ENCODE results near the gene SLC39A11. TPM values are rescaled to one million over a fixed set of nuclear protein-coding genes. Genes with fewer than 3 reads are reported as not detected.

The SLC39A11 gene
- total RNA-seq, 1 donor from 2014 or later: 13.2 TPM

GRCh38 chr17:72954579-72954978 is 137.9 kb downstream of the SLC39A11 start:
- peaks cover 2% of the 10 kb centered on the region for H3K27me3 Mint-ChIP-seq (ENCODE audit: unreplicated experiment)
- no peaks in the 10 kb centered on the region for H3K4me1 Mint-ChIP-seq (ENCODE audit: unreplicated experiment)
- no peaks in the 10 kb centered on the region for H3K36me3 Mint-ChIP-seq (ENCODE audit: low read depth, unreplicated experiment)
- H3K4me3 Mint-ChIP-seq (ENCODE audit: unreplicated experiment): no peak overlapping the region
- H3K27ac Mint-ChIP-seq (ENCODE audit: unreplicated experiment): no peak overlapping the region
- TF ChIP-seq CTCF (IDR thresholded peaks at IDR 0.05; ENCODE audit: unreplicated experiment): no peak
- H3K9me3 Mint-ChIP-seq (ENCODE audit: unreplicated experiment): no peaks in the 10 kb centered on the region
- DNase-seq (ENCODE audit: low spot score): no peak

GRCh38 chr17:72953621-72954020 is 138.9 kb downstream of the SLC39A11 start:
- no peaks in the 10 kb centered on the region for H3K9me3 Mint-ChIP-seq (ENCODE audit: unreplicated experiment)

GRCh38 chr17:72952641-72953315 is 139.7 kb downstream of the SLC39A11 start:
- DNase-seq (ENCODE audit: low spot score): no peak
- H3K4me3 Mint-ChIP-seq (ENCODE audit: unreplicated experiment): no peak overlapping the region
- no peak for TF ChIP-seq CTCF (IDR thresholded peaks at IDR 0.05; ENCODE audit: unreplicated experiment)
- H3K36me3 Mint-ChIP-seq (ENCODE audit: low read depth, unreplicated experiment): no peaks in the 10 kb centered on the region
- H3K4me1 Mint-ChIP-seq (ENCODE audit: unreplicated experiment): no peaks in the 10 kb centered on the region
- no peak overlapping the region for H3K27ac Mint-ChIP-seq (ENCODE audit: unreplicated experiment)
- no peaks in the 10 kb centered on the region for H3K27me3 Mint-ChIP-seq (ENCODE audit: unreplicated experiment)
- no peaks in the 10 kb centered on the region for H3K9me3 Mint-ChIP-seq (ENCODE audit: unreplicated experiment)

More at GRCh38 chr17:72953621-72954020, 138.9 kb downstream of the SLC39A11 start:
- H3K27me3 Mint-ChIP-seq (ENCODE audit: unreplicated experiment): no peaks in the 10 kb centered on the region
- no peak overlapping the region for H3K4me3 Mint-ChIP-seq (ENCODE audit: unreplicated experiment)
- H3K4me1 Mint-ChIP-seq (ENCODE audit: unreplicated experiment): no peaks in the 10 kb centered on the region
- H3K27ac Mint-ChIP-seq (ENCODE audit: unreplicated experiment): no peak overlapping the region
- no peak for DNase-seq (ENCODE audit: low spot score)
- TF ChIP-seq CTCF (IDR thresholded peaks at IDR 0.05; ENCODE audit: unreplicated experiment): no peak
- no peaks in the 10 kb centered on the region for H3K36me3 Mint-ChIP-seq (ENCODE audit: low read depth, unreplicated experiment)

GRCh38 chr17:72952220-72952619 is 140.3 kb downstream of the SLC39A11 start:
- Mint-ChIP-seq H3K27ac (ENCODE audit: unreplicated experiment) (no peak overlapping the region), H3K4me3 (ENCODE audit: unreplicated experiment) (no peak overlapping the region), H3K9me3 (ENCODE audit: unreplicated experiment) (no peaks in the 10 kb centered on the region), H3K36me3 (ENCODE audit: low read depth, unreplicated experiment) (no peaks in the 10 kb centered on the region), H3K27me3 (ENCODE audit: unreplicated experiment) (no peaks in the 10 kb centered on the region), H3K4me1 (ENCODE audit: unreplicated experiment) (no peaks in the 10 kb centered on the region)
- DNase-seq (ENCODE audit: low spot score): no peak
- TF ChIP-seq CTCF (IDR thresholded peaks at IDR 0.05; ENCODE audit: unreplicated experiment): no peak

- Mint-ChIP-seq H3K4me1 (ENCODE audit: unreplicated experiment) (no peaks in the 10 kb centered on the region), H3K36me3 (ENCODE audit: low read depth, unreplicated experiment) (no peaks in the 10 kb centered on the region), H3K27me3 (ENCODE audit: unreplicated experiment) (peaks cover 4% of the 10 kb centered on the region), H3K4me3 (ENCODE audit: unreplicated experiment) (no peak overlapping the region), H3K9me3 (ENCODE audit: unreplicated experiment) (no peaks in the 10 kb centered on the region), H3K27ac (ENCODE audit: unreplicated experiment) (no peak overlapping the region)
- no peak for TF ChIP-seq CTCF (IDR thresholded peaks at IDR 0.05; ENCODE audit: unreplicated experiment)
- no peak for DNase-seq (ENCODE audit: low spot score)
Measured at GRCh38 chr17:72950242-72950931, 142.1 kb downstream of the SLC39A11 start.
